HepG2 (cell line): ENCODE measurements around the gene TPM1.

Experiments
- FOXK1 ChIP-seq: sonication (generic); formaldehyde crosslinking; IDR thresholded peaks from 2 replicates; pipeline ENCODE4 v1.4.0; 2020; ENCODE audit warnings: low read depth, missing genetic modification reagents, borderline replicate concordance
- RFX5 ChIP-seq: IDR thresholded peaks from 2 replicates; pipeline ENCODE4 v1.6.1; 2011; ENCODE audit warnings: low read depth, low read length, improper control_type of control experiment
- SIN3B ChIP-seq: fragments of 150-350 bp; IDR thresholded peaks from 2 replicates; pipeline ENCODE4 v1.6.1; 2014; ENCODE audit warnings: low read length
- YY1 ChIP-seq: IDR thresholded peaks from 2 replicates; pipeline ENCODE4 v1.6.1; 2011; ENCODE audit warnings: low read length, low read depth, moderate library complexity, mild to moderate bottlenecking; ENCODE audit not compliant: insufficient read depth, insufficient replicate concordance
- ZNF383 ChIP-seq: sonication (generic); formaldehyde crosslinking; IDR thresholded peaks from 2 replicates; pipeline ENCODE4 v1.4.0; 2020; ENCODE audit warnings: missing genetic modification reagents, mild to moderate bottlenecking, borderline replicate concordance
- TF ChIP-seq, protein P1 (sequence below): sonication (generic); formaldehyde crosslinking; IDR thresholded peaks from 2 replicates; pipeline ENCODE4 v1.5.0; 2020; ENCODE audit warnings: mild to moderate bottlenecking, missing genetic modification reagents, moderate library complexity
- TF ChIP-seq, protein P2 (sequence below): IDR thresholded peaks from 2 replicates; pipeline ENCODE4 v1.6.1; 2016; ENCODE audit warnings: missing compliant biosample characterization, missing genetic modification reagents, borderline replicate concordance

DNA sequence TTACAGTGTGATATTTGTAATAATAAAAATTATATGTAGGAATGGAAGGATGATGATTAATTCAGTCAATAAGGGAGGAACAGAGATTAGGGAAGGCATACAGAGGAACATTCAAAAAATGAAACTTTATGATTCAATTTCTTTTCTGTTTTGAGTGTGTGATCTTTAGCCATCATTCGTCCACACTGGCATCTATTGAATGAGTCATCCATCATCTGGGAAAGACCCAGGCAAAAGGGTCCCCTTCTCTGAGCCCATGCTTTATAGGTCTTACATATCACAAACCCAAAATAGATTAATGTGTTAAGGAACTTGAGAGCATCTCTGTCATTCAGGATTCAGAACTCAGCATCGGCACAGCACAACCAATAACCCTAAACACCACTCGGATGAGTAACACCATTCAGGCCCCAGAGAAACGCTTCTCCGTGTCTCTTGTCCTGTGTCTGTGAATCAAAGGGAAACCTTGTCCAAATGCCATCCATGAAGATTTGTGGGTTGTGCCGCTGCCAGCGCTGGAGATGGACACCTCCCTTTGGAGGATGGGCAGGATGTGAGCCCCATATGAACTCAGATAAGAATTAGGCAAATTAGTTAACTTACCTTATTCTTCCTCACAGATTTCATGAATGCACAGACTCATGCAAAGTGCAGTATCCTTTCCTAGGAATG lies 21.7 kb upstream of the TPM1 start:
- TF ChIP-seq, protein P1, sequence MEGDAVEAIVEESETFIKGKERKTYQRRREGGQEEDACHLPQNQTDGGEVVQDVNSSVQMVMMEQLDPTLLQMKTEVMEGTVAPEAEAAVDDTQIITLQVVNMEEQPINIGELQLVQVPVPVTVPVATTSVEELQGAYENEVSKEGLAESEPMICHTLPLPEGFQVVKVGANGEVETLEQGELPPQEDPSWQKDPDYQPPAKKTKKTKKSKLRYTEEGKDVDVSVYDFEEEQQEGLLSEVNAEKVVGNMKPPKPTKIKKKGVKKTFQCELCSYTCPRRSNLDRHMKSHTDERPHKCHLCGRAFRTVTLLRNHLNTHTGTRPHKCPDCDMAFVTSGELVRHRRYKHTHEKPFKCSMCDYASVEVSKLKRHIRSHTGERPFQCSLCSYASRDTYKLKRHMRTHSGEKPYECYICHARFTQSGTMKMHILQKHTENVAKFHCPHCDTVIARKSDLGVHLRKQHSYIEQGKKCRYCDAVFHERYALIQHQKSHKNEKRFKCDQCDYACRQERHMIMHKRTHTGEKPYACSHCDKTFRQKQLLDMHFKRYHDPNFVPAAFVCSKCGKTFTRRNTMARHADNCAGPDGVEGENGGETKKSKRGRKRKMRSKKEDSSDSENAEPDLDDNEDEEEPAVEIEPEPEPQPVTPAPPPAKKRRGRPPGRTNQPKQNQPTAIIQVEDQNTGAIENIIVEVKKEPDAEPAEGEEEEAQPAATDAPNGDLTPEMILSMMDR (CRISPR knock-in tag) = no peak
- no peak for TF ChIP-seq YY1
- no peak for TF ChIP-seq RFX5
- TF ChIP-seq, protein P2, sequence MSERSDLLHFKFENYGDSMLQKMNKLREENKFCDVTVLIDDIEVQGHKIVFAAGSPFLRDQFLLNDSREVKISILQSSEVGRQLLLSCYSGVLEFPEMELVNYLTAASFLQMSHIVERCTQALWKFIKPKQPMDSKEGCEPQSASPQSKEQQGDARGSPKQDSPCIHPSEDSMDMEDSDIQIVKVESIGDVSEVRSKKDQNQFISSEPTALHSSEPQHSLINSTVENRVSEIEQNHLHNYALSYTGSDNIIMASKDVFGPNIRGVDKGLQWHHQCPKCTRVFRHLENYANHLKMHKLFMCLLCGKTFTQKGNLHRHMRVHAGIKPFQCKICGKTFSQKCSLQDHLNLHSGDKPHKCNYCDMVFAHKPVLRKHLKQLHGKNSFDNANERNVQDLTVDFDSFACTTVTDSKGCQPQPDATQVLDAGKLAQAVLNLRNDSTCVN (CRISPR knock-in tag) = no peak
- no peak for TF ChIP-seq FOXK1 (CRISPR knock-in tag)
- no peak for TF ChIP-seq ZNF383 (CRISPR knock-in tag)
- TF ChIP-seq SIN3B = no peak
